ENCODE measurements around the gene DGKH.

Gene DGKH

GRCh38 chr13:42054798-42055499, 6.5 kb downstream of the DGKH start:
- ChIA-PET CTCF (no interaction called here), POLR2A (no interaction called here)

GRCh38 chr13:42055500-42056085, 7.1 kb downstream of the DGKH start:
- POLR2A ChIA-PET, result no interaction called here
- no peak for TF ChIP-seq CTCF (IDR thresholded peaks at IDR 0.05; ENCODE audit: insufficient read depth, low read length, missing control alignments)
- DNase-seq (ENCODE audit: low read depth, low spot score), result no peak
- no peak overlapping the region for H3K4me3 ChIP-seq (ENCODE audit: low read depth, low read length)
- CTCF ChIA-PET, result no interaction called here

More at GRCh38 chr13:42054798-42055499, 6.5 kb downstream of the DGKH start:
- no peak for DNase-seq (ENCODE audit: low read depth, low spot score)
- TF ChIP-seq CTCF (IDR thresholded peaks at IDR 0.05; ENCODE audit: insufficient read depth, low read length, missing control alignments), result no peak
- H3K4me3 ChIP-seq (ENCODE audit: low read depth, low read length), result no peak overlapping the region

GRCh38 chr13:42056146-42056545, 7.7 kb downstream of the DGKH start:
- DNase-seq (ENCODE audit: low read depth, low spot score), result no peak
- H3K4me3 ChIP-seq (ENCODE audit: low read depth, low read length), result no peak overlapping the region
- POLR2A ChIA-PET, result no interaction called here
- CTCF ChIA-PET, result no interaction called here
- no peak for TF ChIP-seq CTCF (IDR thresholded peaks at IDR 0.05; ENCODE audit: insufficient read depth, low read length, missing control alignments)

- ChIA-PET POLR2A (no interaction called here), CTCF (no interaction called here)
- no peak for TF ChIP-seq CTCF (IDR thresholded peaks at IDR 0.05; ENCODE audit: insufficient read depth, low read length, missing control alignments)
- no peak overlapping the region for H3K4me3 ChIP-seq (ENCODE audit: low read depth, low read length)
- no peak for DNase-seq (ENCODE audit: low read depth, low spot score)
Measured at GRCh38 chr13:42056583-42056982, 8.1 kb downstream of the DGKH start.

DNA sequence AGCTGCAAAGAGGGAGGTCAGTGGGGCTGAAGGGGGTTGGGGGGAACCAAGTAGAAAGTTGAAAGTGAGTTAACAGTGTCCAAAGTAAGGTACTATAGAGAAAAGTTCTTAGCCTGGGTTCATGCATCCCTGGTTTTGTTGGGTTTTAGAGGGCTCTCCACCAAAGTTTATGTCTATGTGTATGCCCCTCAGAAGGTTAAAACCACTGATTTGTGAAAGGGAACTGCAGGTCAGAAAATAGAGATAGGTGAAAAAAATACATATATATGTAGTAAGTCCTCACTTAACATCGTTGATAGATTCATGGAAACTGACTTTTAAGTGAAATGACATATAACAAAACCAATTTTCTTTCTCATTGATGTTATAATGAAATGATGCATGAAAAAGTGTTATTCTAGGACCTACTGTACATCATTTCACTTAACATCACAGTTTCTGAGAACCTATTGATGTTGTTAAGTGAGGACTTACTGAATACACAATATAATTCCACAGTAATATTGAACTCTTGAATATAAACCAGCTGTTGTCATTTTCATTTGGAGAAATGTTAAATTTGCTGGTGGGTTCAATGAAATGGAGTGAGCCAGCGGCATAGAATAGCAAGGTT, 9.6 kb downstream of the DGKH start:
- ChIA-PET CTCF (interaction anchor here (0.9 to 1.0 kb wide), 2 partner anchors 18 to 53 kb away, joined by 3 read pairs; no protein-coding TSS in a partner anchor), POLR2A (no interaction called here)
- H3K4me3 ChIP-seq (ENCODE audit: low read depth, low read length), result no peak overlapping the region
- DNase-seq (ENCODE audit: low read depth, low spot score), result no peak
- TF ChIP-seq CTCF (IDR thresholded peaks at IDR 0.05; ENCODE audit: insufficient read depth, low read length, missing control alignments), result no peak

DNA sequence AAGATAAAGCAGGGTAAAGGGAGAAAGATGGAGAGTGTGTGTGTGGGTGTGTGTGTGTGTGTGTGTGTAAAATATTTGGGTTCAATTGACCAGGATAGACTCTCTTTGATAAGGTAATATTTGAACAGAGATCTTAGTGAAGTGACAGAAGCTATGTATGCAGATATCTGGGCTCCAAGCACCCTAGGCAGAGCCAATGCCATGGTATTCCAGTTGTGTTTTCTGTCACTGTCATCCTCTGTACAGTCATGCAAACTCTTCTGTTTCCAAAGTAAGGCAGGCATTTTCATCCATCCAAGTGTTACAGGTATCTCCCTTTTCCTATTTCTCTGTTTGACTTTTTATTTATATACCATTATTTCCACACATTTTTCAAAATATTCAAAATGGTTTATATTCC, 13.5 kb downstream of the DGKH start:
- ChIA-PET CTCF (interaction anchor here (0.8 to 1.1 kb wide), 2 partner anchors 12 to 13 kb away, joined by 3 read pairs; partner anchors contain the start of gene DGKH), POLR2A (interaction anchor here (1.0 kb wide), 1 partner anchor 9 kb away, joined by 4 read pairs; no protein-coding TSS in a partner anchor)
- DNase-seq (ENCODE audit: low read depth, low spot score), result no peak
- H3K4me3 ChIP-seq (ENCODE audit: low read depth, low read length), result no peak overlapping the region
- no peak for TF ChIP-seq CTCF (IDR thresholded peaks at IDR 0.05; ENCODE audit: insufficient read depth, low read length, missing control alignments)
